Mucosa of stomach (tissue), 1 donor: ENCODE data around the gene SLC38A9.
A peak's percentile ranks its signal among the peaks of the same experiment; 100 is the strongest.

ENCODE experiments used
- H3K27me3 ChIP-seq: one replicate; pipeline ENCODE4 v1.7.0; 2013; ENCODE audit warnings: mild to moderate bottlenecking, low read length; ENCODE audit not compliant: control insufficient read depth, insufficient read depth
- H3K36me3 ChIP-seq: one replicate; pipeline ENCODE4 v1.7.0; 2013; ENCODE audit warnings: low read length; ENCODE audit not compliant: control insufficient read depth, insufficient read depth
- H3K4me1 ChIP-seq: one replicate; pipeline ENCODE4 v1.7.0; 2013; ENCODE audit warnings: mild to moderate bottlenecking, low read length; ENCODE audit not compliant: control insufficient read depth, insufficient read depth
- H3K4me3 ChIP-seq: one replicate; pipeline ENCODE4 v1.7.0; 2013; ENCODE audit warnings: low read length
- H3K9ac ChIP-seq: one replicate; pipeline ENCODE4 v1.7.0; 2013; ENCODE audit warnings: mild to moderate bottlenecking, low read length, moderate library complexity
- H3K9me3 ChIP-seq: one replicate; pipeline ENCODE4 v1.7.0; 2013; ENCODE audit warnings: mild to moderate bottlenecking, low read length, moderate library complexity; ENCODE audit not compliant: control insufficient read depth
- donor health status: Pancreatic carcinoma.

SLC38A9 gene

DNA sequence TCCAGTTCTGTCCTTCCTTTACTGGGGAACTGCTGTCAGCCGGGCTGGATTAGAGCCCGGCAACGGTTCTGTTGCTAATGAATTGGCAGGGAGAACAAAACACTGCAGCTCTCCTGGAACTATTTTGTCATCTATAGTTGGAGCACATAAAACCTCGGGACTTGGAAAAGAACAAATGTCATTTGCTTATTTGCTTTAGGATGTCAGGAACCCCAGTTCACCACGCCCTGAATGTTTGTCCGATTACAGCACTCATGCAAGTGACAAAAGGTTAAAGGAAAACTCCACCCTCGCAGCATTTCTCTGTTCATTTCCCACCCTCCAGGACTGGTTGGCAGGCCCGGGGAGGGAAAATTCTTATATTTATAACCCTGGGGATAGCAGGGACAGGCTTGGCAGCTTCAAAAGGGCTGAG is 110.9 kb downstream of the SLC38A9 start:
- Histone ChIP-seq H3K9me3 (no peaks in the 10 kb centered on the region), H3K9ac (peak overlapping the region; percentile 52), H3K27me3 (no peaks in the 10 kb centered on the region), H3K36me3 (no peaks in the 10 kb centered on the region), H3K4me3 (no peak overlapping the region), H3K4me1 (peaks cover 34% of the 10 kb centered on the region)

DNA sequence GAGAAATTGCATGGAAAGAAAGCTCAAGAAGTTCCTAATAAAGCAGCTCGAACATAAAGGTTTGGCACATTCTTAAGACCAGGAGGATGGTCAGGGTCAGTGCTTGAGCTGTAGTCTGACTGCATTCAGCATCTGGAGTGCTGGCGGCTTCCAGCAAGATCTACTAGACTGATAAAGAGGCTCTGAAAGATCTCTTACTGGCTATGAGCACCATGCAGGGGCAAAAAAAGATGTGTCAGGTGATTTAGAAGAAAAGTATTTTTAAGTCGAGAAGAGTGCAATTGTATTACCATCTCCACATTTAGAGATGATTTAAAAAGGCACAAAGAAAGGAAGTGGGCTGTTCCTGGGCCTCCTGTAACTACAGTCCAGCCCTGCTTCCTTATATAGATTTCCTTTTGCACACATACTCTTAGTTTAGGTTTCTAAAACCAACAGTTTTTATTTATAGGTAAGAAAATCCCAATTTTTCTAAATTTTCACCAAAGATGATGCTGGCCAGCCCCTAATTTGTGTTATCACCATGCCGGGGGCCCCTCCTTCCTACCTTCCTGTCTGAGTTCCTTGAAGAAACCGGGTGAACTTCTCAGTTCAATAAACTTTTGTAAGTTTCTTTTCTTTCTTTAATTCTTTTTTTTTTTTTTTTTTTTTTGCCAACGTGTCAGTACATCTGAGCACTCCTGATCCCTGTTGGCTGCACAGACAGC is 111.5 kb downstream of the SLC38A9 start:
- no peak overlapping the region for H3K4me3 ChIP-seq
- H3K4me1 ChIP-seq = peaks cover 34% of the 10 kb centered on the region
- peak overlapping the region; percentile 33 for H3K9ac ChIP-seq

DNA sequence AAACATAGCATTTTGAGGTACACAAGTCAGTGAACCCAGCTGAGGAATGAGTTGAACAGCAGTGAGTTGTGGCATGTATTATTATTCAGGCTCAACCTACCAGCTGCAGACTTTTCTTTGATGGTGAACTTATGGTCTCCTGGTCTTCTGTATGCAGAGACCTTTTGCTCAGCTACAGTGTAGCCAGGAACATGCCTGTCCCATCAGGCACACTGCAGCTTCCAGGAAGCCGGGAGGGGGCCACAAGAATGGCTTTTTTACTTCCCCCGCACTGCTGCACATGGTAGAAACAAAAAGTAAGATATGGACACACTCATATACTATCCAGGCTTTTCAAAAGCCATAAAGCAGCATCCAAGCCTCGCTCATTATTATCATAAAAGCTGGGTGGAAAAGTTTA is 112.0 kb downstream of the SLC38A9 start:
- H3K4me3 ChIP-seq = no peak overlapping the region
- H3K27me3 ChIP-seq = no peaks in the 10 kb centered on the region
- H3K9ac ChIP-seq = peak overlapping the region; percentile 33
- H3K9me3 ChIP-seq = no peaks in the 10 kb centered on the region
- H3K36me3 ChIP-seq = no peaks in the 10 kb centered on the region
- H3K4me1 ChIP-seq = peaks cover 34% of the 10 kb centered on the region

More for the DNA sequence above, 111.5 kb downstream of the SLC38A9 start:
- Histone ChIP-seq H3K9me3 (no peaks in the 10 kb centered on the region), H3K27me3 (no peaks in the 10 kb centered on the region), H3K36me3 (no peaks in the 10 kb centered on the region)

DNA sequence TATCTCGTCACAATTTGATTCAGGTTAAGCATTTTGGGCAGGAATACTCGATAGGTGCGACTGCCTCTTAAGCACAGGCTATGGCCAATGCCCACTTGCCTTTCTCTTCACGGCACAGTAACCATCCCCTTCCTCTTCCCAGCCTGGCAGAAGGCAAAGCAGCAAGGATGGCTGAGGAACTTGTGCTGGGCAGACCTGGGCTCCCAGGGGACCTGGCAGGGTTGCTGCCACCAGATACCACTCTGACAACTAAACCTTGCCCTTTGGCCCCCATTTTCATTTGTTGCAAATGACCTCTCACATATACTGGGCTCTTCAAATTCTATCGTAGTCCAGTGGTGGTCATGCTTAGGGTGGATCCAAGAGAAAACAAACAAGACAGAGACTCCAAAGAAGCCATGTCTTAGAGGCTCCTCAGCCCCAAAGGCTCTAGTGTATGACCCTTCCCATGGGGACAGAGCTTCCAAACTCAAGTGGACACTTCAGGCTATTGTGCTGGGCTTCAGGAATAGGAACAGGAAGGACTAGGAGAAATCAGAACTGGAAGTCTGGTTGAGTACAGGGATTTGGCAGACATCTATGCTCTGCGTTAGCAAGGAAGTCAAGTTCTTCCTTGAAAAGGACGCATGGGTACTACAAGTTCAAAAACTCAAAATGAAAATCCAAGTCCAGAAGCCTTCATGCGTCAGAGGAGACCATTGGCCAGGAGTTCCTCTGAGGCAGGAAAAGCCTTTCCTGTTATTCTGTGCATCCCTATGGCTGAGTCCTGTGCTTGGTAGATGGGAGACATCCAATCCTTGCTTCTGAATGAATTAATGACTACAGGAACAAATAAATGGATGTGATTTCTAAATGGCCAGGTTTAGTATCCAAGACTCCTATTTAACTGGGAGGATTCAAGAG is 112.7 kb downstream of the SLC38A9 start:
- Histone ChIP-seq H3K9me3 (no peaks in the 10 kb centered on the region), H3K4me1 (peaks cover 29% of the 10 kb centered on the region)

DNA sequence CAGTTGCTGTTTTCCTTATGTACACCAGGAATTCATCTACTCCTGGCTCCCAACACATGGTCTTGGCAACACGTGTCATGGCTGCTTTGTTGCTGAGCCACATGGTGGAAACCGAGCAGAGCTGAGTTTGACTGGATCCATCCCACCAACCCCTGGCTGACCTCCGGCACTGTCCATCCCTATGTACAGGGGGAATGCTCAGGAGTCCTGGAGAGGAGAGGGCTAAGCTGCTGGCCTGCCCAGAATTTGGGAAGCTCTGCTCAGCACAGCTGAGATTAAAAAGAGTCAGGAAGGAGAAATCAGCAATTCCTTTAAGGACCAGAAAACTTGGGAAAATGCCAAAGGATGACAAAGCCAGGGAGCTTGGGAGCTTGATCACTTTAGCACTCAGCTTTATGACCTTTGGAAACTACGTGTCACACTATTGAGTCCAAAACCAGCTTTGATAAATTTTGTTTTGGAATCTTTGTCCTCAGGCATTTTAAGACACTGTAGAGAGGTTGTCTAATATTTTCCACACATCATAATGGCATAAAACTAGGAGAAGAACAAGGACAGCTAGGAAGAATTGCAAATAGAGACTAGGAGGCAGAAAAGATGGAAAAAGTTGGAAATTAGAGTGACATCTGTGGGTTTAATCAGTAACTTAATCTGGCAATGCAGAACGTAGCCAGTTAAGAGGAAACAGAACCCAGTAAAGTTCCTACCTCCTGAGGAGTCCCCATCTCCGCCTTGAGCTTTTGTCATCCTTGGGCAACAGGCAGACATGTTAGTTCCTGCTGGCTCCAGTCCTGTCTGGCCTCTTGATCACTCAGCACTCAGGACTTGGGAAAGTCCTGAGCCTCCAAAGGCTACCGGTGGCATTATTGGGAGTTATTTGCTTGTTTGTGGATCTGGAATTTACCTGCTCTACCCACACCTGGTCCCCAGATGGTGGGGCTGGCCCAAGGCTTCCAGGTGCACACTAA is 114.8 kb downstream of the SLC38A9 start:
- H3K9ac ChIP-seq = no peak overlapping the region

More for the DNA sequence above, 112.7 kb downstream of the SLC38A9 start:
- Histone ChIP-seq H3K9ac (no peak overlapping the region), H3K4me3 (no peak overlapping the region), H3K36me3 (no peaks in the 10 kb centered on the region), H3K27me3 (no peaks in the 10 kb centered on the region)

DNA sequence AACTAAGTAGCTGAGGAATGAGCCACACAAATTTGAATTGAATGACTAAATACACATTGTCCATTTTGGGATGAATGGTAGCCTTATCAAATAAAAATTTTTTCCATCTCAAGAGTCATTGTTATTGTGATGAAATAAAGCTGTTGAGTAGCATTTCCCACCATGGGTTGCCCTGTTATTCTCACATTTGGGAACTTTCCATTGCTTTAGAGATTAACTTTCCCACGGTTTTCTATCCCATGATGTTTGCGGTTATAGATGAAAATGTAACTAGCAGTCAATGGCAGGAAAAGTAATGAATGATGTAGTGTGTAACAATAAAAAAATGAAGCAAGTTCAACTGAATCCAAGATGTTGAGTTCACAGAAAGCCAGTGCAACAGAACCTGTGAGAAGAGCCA is 117.5 kb downstream of the SLC38A9 start:
- Histone ChIP-seq H3K4me3 (no peak overlapping the region), H3K9ac (no peak overlapping the region), H3K4me1 (peaks cover 4% of the 10 kb centered on the region)

More for the DNA sequence above, 114.8 kb downstream of the SLC38A9 start:
- Histone ChIP-seq H3K4me1 (peaks cover 23% of the 10 kb centered on the region), H3K36me3 (no peaks in the 10 kb centered on the region), H3K27me3 (no peaks in the 10 kb centered on the region), H3K4me3 (no peak overlapping the region), H3K9me3 (no peaks in the 10 kb centered on the region)

DNA sequence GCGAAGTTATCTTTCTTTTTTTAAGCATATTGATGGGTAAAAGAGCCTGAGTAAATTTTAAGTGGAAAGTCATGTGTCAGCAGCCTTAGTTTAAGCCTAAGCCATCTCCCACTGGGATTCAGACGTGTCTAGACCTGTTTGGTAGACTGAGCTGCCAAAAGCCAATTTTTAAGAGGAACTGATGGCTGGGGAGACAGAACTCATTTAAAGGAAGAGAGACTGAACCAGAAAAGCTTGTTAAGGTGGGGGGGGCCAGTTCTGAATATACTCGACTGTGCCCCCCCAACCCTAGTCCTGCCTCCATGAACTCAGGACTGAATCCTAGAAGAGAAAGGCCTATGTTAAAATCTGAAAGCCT is 119.0 kb downstream of the SLC38A9 start:
- no peaks in the 10 kb centered on the region for H3K36me3 ChIP-seq
- no peak overlapping the region for H3K4me3 ChIP-seq
- H3K9ac ChIP-seq = no peak overlapping the region
- no peaks in the 10 kb centered on the region for H3K9me3 ChIP-seq
- no peaks in the 10 kb centered on the region for H3K27me3 ChIP-seq
- H3K4me1 ChIP-seq = no peaks in the 10 kb centered on the region

More for the DNA sequence above, 117.5 kb downstream of the SLC38A9 start:
- no peaks in the 10 kb centered on the region for H3K27me3 ChIP-seq
- H3K9me3 ChIP-seq = no peaks in the 10 kb centered on the region
- H3K36me3 ChIP-seq = no peaks in the 10 kb centered on the region

DNA sequence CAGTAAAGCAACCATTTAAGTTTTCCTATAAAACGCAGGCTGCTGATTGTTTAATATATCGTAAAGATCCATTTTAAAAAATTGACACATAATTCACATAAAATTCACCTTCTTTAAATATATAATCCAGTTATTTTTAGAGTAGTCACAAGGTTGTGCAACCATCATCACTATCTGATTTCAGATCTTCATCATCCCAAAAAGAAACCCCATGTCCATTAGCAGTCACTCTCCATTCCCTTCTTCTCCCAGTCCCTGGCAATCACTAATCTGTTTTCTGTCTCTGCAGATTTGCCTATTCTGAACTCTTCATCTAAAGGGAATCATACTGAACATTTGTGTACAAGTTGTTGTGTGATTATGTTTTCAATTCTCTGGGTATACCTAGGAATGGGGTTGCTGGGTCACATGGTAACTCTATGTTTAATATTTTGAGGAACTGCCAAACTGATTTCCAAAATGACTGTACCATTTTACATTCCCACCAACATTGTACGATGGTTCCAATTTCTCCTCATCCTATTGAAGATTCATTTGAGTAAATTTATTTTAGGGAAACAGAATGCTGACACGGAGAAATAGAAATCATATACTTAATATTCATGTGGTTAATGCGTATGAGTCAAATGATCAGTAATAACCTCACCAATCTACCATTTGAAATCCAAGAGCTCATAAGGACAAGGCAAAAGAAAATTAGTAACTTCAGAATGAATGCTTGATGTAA is 119.6 kb downstream of the SLC38A9 start:
- no peak overlapping the region for H3K9ac ChIP-seq
- no peaks in the 10 kb centered on the region for H3K27me3 ChIP-seq
- H3K36me3 ChIP-seq = no peaks in the 10 kb centered on the region
- H3K4me1 ChIP-seq = no peaks in the 10 kb centered on the region
- H3K4me3 ChIP-seq = no peak overlapping the region
- no peaks in the 10 kb centered on the region for H3K9me3 ChIP-seq

DNA sequence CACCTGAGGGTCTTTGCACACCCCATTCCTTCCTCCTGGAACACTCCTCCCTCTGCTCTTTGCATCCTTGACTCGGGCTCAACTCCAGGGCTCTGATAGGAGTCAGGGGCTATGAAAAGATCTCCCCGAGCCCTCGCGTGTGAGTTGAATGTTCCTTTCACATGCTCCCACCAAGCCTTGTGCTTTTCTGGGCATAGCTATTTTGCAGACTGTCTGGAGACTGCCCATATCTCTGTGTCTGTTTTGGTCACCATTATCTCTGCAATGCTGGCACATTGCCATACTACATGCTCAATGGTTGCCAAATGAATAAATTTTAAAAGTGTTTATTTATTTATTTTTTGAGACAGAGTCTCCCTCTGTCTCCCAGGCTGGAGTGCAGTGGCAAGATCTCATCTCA is 120.4 kb downstream of the SLC38A9 start:
- Histone ChIP-seq H3K4me1 (no peaks in the 10 kb centered on the region), H3K36me3 (no peaks in the 10 kb centered on the region), H3K9me3 (no peaks in the 10 kb centered on the region), H3K4me3 (no peak overlapping the region), H3K27me3 (no peaks in the 10 kb centered on the region), H3K9ac (no peak overlapping the region)

DNA sequence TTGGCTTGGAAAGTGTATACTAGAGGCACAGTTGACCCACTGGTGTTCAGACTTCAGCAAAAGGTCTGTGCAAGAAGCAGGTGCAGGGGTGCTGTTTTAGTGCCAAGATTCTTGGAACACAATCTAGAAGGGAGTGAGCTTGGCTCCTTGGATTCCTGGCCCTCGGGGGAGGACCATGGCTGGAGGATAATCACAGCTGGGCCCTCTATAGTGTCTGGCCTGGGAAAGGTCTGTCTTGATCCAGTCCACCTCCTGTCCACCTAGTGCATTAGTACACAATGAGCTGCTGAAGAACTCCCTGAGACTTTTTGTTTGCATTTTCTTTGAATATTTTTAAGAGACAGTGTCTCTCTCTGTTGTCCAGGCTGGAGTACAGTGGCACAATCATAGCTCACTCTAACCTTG is 126.9 kb downstream of the SLC38A9 start:
- H3K4me3 ChIP-seq = no peak overlapping the region
- no peaks in the 10 kb centered on the region for H3K4me1 ChIP-seq
- no peaks in the 10 kb centered on the region for H3K27me3 ChIP-seq
- no peaks in the 10 kb centered on the region for H3K9me3 ChIP-seq
- H3K36me3 ChIP-seq = no peaks in the 10 kb centered on the region
- no peak overlapping the region for H3K9ac ChIP-seq
